Amniotic stem cell (primary cell): ENCODE results near the gene FSIP2.
"Not testable (repeated sequence)": the region's sequence is repeated elsewhere in the genome, so short reads cannot be mapped to it uniquely, and the experiment has no call there.

Experiments used
- DNase-seq: peaks from one replicate; lab custom pipeline; 2025; lab: John Stamatoyannopoulos, UW

FSIP2 gene

GRCh38 chr2:185802926-185803325 is 64.3 kb downstream of the FSIP2 start:
- DNase-seq: no peak

DNA sequence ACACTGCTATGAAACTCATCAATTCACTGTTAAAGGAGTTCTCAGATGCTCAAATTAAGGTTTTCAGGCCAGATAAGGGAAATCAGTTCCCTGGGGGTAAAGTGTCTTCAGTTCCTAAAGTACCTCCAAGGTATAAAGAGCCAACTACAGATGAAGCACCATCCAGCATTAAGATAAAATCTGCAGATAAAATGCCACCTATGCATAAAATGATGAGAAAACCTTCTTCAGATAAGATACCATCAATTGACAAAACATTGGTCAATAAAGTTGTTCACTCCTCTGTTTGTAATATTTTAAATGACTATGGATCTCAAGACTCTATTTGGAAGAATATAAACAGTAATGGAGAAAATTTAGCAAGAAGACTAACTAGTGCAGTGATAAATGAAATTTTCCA is 68.2 kb downstream of the FSIP2 start:
- no peak for DNase-seq

DNA sequence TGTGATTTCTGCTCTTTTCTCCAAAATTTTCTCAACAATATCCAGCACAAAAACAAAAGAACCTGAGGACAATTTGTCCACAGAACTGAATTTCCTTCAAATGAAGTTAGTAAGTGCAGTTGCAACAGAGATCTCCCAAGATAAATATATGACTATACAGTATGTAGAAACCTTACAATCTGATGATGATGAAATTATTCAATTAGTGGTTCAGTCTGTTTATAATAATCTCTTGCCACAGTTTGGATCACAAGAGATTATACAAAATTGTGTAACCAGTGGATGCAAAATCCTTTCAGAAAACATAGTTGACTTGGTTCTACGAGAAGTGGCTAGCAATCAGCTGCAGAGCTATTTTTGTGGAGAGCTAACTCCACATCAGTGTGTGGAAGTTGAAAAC is 68.7 kb downstream of the FSIP2 start:
- no peak for DNase-seq

- no peak for DNase-seq
Observed at GRCh38 chr2:185811580-185811979, 73.0 kb downstream of the FSIP2 start.

GRCh38 chr2:185813707-185814106 is 75.1 kb downstream of the FSIP2 start:
- DNase-seq: no peak

- no peak for DNase-seq
Observed at GRCh38 chr2:185817991-185818390, 79.4 kb downstream of the FSIP2 start.

- no peak for DNase-seq
Observed at GRCh38 chr2:185821467-185821866, 82.9 kb downstream of the FSIP2 start.

- DNase-seq: no peak
Observed at GRCh38 chr2:185823773-185824172, 85.2 kb downstream of the FSIP2 start.

DNA sequence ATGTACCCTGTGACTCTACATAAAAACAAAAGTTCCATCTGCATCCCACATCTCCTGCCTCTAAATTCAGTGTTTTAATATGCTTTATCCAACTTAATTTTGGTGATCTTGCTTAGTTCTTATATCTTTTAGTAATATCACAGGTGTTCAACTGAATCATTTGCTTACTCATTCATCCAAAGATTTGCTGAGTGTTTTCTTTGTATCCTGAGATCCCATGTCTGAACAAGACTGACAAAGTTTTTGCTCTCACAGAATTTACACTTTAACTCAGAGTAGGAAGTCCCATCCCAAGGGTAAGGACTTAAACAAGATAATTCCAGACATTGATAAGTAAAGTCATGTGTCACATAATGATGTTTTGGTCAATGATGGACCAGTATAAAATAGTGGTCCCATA is 87.0 kb downstream of the FSIP2 start:
- DNase-seq: no peak

DNA sequence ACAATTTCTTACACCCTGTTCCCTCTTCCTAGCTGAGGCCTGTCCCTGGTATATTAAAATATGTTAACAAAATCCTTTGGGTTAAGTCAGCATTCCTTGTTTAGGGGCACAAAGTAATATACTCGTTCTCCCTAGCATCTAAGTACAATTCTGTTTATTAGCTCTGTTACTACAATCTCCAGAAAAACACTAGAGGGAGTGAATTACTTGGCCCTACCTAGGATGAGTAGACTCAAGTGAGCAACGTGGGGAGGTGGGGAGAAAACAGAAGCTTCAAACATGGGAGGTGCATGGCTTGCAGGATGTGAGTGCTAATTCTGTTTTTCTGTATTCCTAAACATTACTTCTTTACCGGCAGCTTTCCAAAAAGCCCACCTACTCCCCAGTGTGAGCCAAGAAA is 89.7 kb downstream of the FSIP2 start:
- DNase-seq: no peak

DNA sequence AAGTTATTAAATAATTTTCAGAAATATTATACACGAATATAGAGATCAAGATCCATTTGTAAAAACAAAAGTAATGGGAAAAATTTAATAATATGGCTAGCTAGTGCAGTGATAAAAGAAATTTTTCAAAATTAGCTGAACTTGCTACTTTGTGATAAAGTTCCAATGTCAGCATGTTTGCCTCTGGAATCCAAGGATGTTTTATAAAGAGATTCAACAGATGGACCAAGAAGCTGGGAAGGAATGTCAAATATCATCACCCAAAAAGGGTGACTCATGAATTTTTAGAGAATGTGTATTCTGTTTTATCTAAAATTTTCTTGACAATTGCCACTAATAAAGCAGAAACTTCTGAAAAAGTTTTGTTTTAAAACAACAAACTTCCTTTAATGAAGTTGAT is 95.3 kb downstream of the FSIP2 start:
- DNase-seq: no peak

DNA sequence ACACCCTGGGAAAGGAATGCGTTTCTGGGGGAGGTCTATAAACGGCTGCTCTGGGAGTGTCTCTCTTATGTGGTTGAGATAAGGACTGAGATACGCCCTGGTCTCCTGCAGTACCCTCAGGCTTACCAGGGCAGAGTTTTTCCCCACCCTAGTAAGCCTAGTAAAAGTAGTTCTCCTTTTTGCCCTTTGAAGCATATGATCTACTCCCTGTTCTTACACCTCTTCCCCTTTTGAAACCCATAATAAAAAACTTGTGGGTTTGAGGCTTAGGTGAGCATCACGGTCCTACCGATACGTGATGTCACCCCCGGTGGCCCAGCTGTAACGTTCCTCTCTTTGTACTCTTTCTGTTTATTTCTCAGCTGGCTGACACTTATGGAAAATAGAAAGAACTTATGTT is 97.4 kb downstream of the FSIP2 start:
- DNase-seq: no peak

DNA sequence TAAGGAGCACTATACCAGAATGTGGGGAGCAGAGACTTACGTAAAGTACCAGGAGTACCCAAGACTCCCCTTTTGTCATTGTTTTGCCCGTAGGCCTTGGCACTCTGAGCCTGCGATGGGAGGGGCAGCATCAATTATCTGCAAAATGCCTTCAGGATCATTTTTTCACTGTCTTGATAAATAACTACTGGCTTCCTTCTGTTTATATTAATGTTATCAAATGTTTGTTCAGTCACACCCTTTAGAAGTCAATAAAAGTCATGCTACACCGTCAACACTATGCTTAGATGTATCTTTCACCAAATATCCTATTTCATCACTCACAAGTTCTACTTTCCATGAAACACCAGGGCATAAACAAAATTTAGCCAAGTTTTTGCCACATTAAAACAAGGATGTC is 116.3 kb downstream of the FSIP2 start:
- no peak for DNase-seq

DNA sequence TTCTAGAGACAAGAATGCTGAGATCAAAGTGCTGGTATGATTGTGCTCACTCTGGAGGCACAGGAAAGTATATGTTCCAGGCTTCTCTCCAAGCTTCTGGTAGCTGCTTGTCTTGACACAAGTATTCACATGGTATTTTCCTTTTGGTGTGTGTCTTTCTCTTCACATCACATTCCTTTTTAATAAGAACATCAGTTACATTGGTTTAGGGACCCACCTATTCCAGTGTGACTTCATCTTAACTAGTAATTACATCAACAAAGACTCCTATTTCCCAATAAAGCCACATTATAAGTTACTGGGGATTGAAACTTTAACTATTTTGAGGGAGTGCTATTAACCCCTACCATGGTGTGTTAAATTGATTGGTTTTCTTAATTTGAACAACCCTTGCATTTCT is 119.1 kb downstream of the FSIP2 start:
- no peak for DNase-seq

DNA sequence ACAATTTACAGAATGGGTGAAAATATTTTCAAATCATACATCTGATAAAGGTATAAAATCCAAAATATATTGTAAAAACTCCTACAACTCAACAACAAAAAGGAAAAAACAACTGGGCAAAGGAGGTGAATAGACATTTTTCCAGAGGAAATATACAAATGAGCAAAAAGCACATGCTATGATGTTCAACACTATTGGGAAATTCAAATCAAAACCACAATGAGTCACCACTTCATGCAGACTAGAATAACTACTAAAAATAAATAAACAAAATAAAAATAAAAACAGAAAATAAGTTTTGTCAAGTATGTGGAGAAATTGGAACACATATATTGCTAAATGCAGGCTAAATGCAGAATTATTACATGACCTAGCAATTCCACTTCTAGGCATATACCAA is 120.9 kb downstream of the FSIP2 start:
- DNase-seq: no peak

DNA sequence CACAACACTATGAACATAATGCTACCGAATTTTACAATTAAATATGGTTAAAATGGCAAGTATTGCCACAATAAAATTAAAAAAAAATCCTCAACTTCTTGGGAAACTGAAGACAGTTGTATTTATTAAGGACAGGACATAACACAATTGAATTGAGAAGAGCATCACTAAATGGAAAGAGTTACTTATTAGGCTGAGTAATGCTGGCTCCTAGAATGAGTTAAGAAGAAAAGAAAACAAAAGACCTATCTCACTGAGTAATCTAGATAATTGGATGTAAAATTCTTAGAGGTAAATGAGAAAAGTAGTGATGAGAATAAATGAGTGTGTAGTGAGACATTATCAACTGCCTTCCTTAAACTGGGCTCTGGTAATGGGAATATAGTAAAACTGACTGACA is 121.7 kb downstream of the FSIP2 start:
- DNase-seq: no peak

DNA sequence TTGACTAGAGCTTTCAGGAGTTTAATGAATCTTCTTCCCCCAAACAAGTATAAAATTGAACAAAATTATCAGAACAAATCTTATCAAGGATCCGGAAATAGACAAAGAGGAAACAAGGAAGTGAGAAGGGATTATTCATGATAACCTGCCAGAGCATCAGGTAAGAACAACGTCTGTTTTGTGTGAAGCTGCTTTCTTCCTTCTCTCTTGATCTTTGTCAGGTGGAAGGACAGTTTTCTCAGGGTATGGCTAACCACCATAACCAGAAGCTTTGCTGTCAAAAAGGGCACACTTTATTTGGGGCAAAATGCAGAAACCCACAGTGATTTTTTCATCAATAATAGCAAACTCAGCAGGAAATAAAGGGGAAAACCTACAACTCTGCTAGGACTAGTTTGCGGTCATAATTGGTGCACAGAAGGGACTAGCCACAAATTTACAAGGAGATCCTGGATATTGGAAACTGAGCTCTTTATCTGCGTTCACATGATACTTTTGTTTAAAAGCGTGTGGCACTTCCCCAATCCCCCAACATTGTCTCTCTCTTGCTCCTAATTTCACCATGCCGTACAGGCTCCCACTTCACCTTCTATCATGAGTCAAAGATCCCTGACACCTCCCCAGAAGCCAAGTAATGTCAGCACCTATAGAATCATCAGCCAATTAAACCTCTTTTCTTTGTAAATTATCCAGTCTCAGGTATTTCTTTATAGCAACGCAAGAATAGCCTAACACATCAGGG is 124.2 kb downstream of the FSIP2 start:
- no peak for DNase-seq

DNA sequence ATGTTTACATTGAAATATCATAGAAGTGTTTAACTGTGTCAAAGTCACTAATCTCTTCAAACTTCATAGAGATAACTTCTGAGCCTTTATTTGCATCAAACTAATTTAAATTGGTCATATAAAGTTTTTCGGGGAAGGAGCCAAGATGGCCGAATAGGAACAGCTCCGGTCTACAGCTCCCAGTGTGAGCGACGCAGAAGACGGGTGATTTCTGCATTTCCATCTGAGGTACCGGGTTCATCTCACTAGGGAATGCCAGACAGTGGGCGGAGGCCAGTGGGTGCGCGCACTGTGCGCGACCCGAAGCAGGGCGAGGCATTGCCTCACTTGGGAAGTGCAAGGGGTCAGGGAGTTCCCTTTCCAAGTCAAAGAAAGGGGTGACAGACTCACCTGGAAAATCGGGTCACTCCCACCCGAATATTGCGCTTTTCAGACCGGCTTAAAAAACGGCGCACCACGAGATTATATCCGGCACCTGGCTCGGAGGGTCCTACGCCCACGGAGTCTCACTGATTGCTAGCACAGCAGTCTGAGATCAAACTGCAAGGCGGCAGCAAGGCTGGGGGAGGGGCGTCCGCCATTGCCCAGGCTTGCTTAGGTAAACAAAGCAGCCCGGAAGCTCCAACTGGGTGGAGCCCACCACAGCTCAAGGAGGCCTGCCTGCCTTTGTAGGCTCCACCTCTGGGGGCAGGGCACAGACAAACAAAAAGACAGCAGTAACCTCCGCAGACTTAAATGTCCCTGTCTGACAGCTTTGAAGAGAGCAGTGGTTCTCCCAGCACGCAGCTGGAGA is 126.1 kb downstream of the FSIP2 start:
- not testable (repeated sequence) for DNase-seq

GRCh38 chr2:185875136-185875931 is 136.7 kb downstream of the FSIP2 start:
- DNase-seq: no peak

GRCh38 chr2:185876234-185876633 is 137.6 kb downstream of the FSIP2 start:
- no peak for DNase-seq

- no peak for DNase-seq
Observed at GRCh38 chr2:185880396-185880795, 141.8 kb downstream of the FSIP2 start.
